K562 (cell line): Measurements from ENCODE around the gene IGFALS. TPM values are rescaled to one million over a fixed set of nuclear protein-coding genes. Genes with fewer than 3 reads are reported as not detected.
A peak's percentile ranks its signal among the peaks of the same experiment; 100 is the strongest.

Experiments used
- ATAC-seq: fragments of 200-7000 bp; cut with Tn5 transposase; 3 replicates; pipeline ENCODE4 v1.9.1; 2020; ENCODE audit warnings: moderate library complexity
- BruUV-seq: library from RNA; stranded (reverse); fragments of 400-500 nt; replicated peaks from 2 replicates; lab custom pipeline; 2021; lab: Mats Ljungman, UMichigan
- CTCF ChIA-PET: fragments of 300-600 bp; formaldehyde crosslinking; extraction: SDS; loops from one replicate; lab custom pipeline; 2021; ENCODE audit warnings: low intra/inter-chr PET ratio; lab: Yijun Ruan, JAX
- POLR2A ChIA-PET: fragments of 300-600, 350-650 bp; sonication (Branson Sonifier 250); formaldehyde crosslinking; extraction: SDS; loops from one replicate; lab custom pipeline; 2021; ENCODE audit warnings: antibody characterized with exemption, inconsistent platforms; lab: Yijun Ruan, JAX
- DNase-seq, 4 experiments: peaks; one replicate each; pipeline versions ENCODE4 v3.0.0 to v3.0.0-alpha.2; 2011 to 2018; ENCODE audit warnings: low spot score in 3 of 4, mixed read lengths in 3 of 4; ENCODE audit errors: extremely low read depth in 1 of 4
- FAIRE-seq: peaks from 2 replicates; lab custom pipeline; 2011; peaks lifted over from hg19 to GRCh38; lab: Jason Lieb, UNC
- H2AFZ ChIP-seq: 2 replicates; pipeline ENCODE4 v1.6.0; 2011; ENCODE audit warnings: low read depth, low read length, control low read depth, inconsistent platforms
- H3K27ac ChIP-seq: fragments of 200-600 bp; 3 replicates; pipeline ENCODE4 v1.8.0; 2011; ENCODE audit warnings: low read depth, mild to moderate bottlenecking, control low read depth, inconsistent platforms, low read length, moderate library complexity, mixed read lengths; ENCODE audit errors: extremely low read depth
- H3K27me3 ChIP-seq, 2 experiments: fragments of 300-600 bp in 1 of 2; 2 replicates in 1 of 2; 3 replicates in 1 of 2; pipeline versions ENCODE4 v1.6.0 to v1.8.0; 2011; ENCODE audit warnings: inconsistent platforms in 2 of 2, low read length in 2 of 2, mild to moderate bottlenecking in 1 of 2, mixed read lengths in 1 of 2, moderate library complexity in 1 of 2; ENCODE audit not compliant: control insufficient read depth in 2 of 2, insufficient read depth in 2 of 2
- H3K36me3 ChIP-seq: fragments of 300-600 bp; 3 replicates; pipeline ENCODE4 v1.8.0; 2011; ENCODE audit warnings: mild to moderate bottlenecking, low read length, inconsistent platforms; ENCODE audit not compliant: control insufficient read depth, insufficient read depth
- H3K4me1 ChIP-seq, 2 experiments: fragments of 200-600 bp in 1 of 2; replicated peaks in 1 of 2; 2 replicates in 1 of 2; 3 replicates in 1 of 2; pipeline versions ENCODE4 v1.5.1 to v1.8.0; 2011; ENCODE audit warnings: inconsistent platforms in 2 of 2, low read length in 2 of 2, mild to moderate bottlenecking in 1 of 2, mixed read lengths in 1 of 2, moderate library complexity in 1 of 2; ENCODE audit not compliant: control insufficient read depth in 2 of 2, insufficient read depth in 2 of 2
- H3K4me2 ChIP-seq: 2 replicates; pipeline ENCODE4 v1.6.1; 2011; ENCODE audit warnings: low read length, control low read depth, inconsistent platforms, mixed read lengths; ENCODE audit not compliant: insufficient read depth
- H3K4me3 ChIP-seq: fragments of 200-600 bp; sonication (generic), shearing (Covaris generic); 2 replicates; pipeline ENCODE4 v1.5.1; 2016; ENCODE audit warnings: control low read depth, inconsistent platforms
- H3K79me2 ChIP-seq: fragments of 200-600 bp; 3 replicates; pipeline ENCODE4 v1.8.0; 2011; ENCODE audit warnings: low read length, inconsistent platforms; ENCODE audit not compliant: control insufficient read depth, insufficient read depth
- H3K9ac ChIP-seq, 2 experiments: 2 replicates each; pipeline versions ENCODE4 v1.6.0 to v1.6.1; 2011; ENCODE audit warnings: low read depth in 2 of 2, low read length in 2 of 2, control low read depth in 1 of 2, inconsistent platforms in 1 of 2, mild to moderate bottlenecking in 1 of 2, mixed read lengths in 1 of 2; ENCODE audit not compliant: insufficient read depth in 1 of 2
- H3K9me1 ChIP-seq: one replicate; pipeline ENCODE4 v1.6.0; 2011; ENCODE audit warnings: inconsistent platforms, mild to moderate bottlenecking, low read length, moderate library complexity; ENCODE audit not compliant: control insufficient read depth, insufficient read depth
- H3K9me3 ChIP-seq: replicated peaks from 2 replicates; pipeline ENCODE4 v1.5.1; 2011; ENCODE audit warnings: low read depth, low read length, inconsistent platforms; ENCODE audit not compliant: control insufficient read depth, insufficient read depth
- H4K20me1 ChIP-seq: replicated peaks from 2 replicates; pipeline ENCODE4 v1.6.1; 2011; ENCODE audit warnings: low read length, inconsistent platforms, mixed read lengths; ENCODE audit not compliant: control insufficient read depth, insufficient read depth
- AFF1 ChIP-seq, 2 experiments: fragments of 450-650 bp; IDR thresholded peaks; 2 replicates each; pipeline ENCODE4 v1.6.1; 2018; ENCODE audit warnings: mild to moderate bottlenecking in 2 of 2, low read depth in 1 of 2; ENCODE audit not compliant: partially characterized antibody in 2 of 2
- HNRNPH1 ChIP-seq: fragments of 200-400 bp; formaldehyde crosslinking; optimal IDR thresholded peaks from 2 replicates; pipeline ENCODE3; 2017; ENCODE audit warnings: low read depth, mild to moderate bottlenecking, low read length, moderate library complexity
- RBFOX2 ChIP-seq: fragments of 200-400 bp; formaldehyde crosslinking; IDR thresholded peaks from 2 replicates; pipeline ENCODE4 v1.6.1; 2017; ENCODE audit warnings: low read depth, mild to moderate bottlenecking, low read length, moderate library complexity
- SPI1 ChIP-seq: IDR thresholded peaks from 2 replicates; pipeline ENCODE4 v1.6.1; 2011; ENCODE audit warnings: low read depth, low read length, control low read depth, borderline replicate concordance
- ZBTB1 ChIP-seq: sonication (generic); formaldehyde crosslinking; IDR thresholded peaks from 2 replicates; pipeline ENCODE4 v1.8.1; 2023; ENCODE audit warnings: missing genetic modification reagents, low read depth, mild to moderate bottlenecking, borderline replicate concordance
- ZC3H8 ChIP-seq: fragments of 450-650 bp; IDR thresholded peaks from 2 replicates; pipeline ENCODE4 v1.6.1; 2017
- ZNF263 ChIP-seq: sonication (generic); formaldehyde crosslinking; IDR thresholded peaks from 2 replicates; pipeline ENCODE4 v1.8.0; 2022; ENCODE audit warnings: mild to moderate bottlenecking, missing genetic modification reagents, borderline replicate concordance
- WGBS: fragments of 100-300 bp; shearing (Covaris generic); methylation state at CpG from one replicate; pipeline ENCODE4 v1.1.6; 2016; ENCODE audit warnings: low coverage, mixed read lengths; ENCODE audit not compliant: insufficient coverage; ENCODE audit errors: missing lambda C conversion rate; 5-methylcytosine and 5-hydroxymethylcytosine counted together
- in situ Hi-C: fragments of 300-500 bp; cut with MboI; formaldehyde crosslinking; loops from 4 replicates; pipeline ENCODE4 v1.15.0; 2018; ENCODE audit warnings: inconsistent platforms, mixed read lengths
- intact Hi-C: fragments of 100-400 bp; cut with micrococcal nuclease; formaldehyde crosslinking; loops from 2 replicates; pipeline ENCODE4 v1.14.2; 2022
- polyA plus RNA-seq, 8 experiments: library from polyadenylated mRNA; depleted of rRNA in 4 of 8; stranded (reverse) in 5 of 8; unstranded in 3 of 8; fragments of >200 nt; fragmentation: Nextera tagmentation in 2 of 8; fragmentation: Illumina TruSeq in 1 of 8; extraction: Ambion mirVana in 2 of 8; extraction: Trizol in 1 of 8; gene quantifications; 2 replicates each; pipeline versions ENCODE4 v1.2.1 to v1.2.3, GENCODE V29; 2011 to 2014; ENCODE audit warnings: inconsistent platforms in 1 of 8, missing spikeins in 1 of 8
- total RNA-seq, 7 experiments: library from RNA; depleted of rRNA in 6 of 7; stranded (reverse); fragments of >200 nt in 6 of 7; fragmentation: Illumina TruSeq in 2 of 7; extraction: Trizol in 2 of 7; gene quantifications; 2 replicates each; pipeline versions ENCODE4 v1.2.1 to v1.2.3, GENCODE V29; 2011 to 2021; ENCODE audit warnings: low replicate concordance in 1 of 7

IGFALS gene
- total and polyA plus RNA-seq, 9 of the 15 experiments (the other 6 are each of a cell fraction or from before 2014, with no cell fraction given), result not detected

DNA sequence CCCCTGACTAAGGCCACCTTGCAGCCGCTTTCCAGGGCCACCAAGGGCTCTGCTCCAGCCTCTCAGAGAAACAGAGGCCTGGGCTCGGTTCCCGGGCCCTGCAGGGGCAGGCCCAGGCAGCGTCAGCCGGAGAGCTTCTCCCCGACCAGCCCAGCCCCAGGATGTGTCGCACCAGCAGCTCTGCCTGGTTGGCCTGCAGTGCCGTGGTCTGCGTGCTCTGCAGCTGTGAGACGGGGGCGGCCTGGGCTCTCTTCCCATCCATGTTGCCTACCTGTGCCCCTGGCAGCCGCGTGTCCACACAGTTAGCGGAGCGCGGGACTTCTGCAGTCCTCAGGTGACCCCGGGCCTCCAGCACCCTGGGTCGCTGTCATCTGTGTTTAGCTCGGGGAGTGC lies 4.8 kb downstream of the IGFALS start:
- no peak overlapping the region for H3K4me3 ChIP-seq
- H3K4me2 ChIP-seq, result no peak overlapping the region
- no peaks in the 10 kb centered on the region for H3K27me3 ChIP-seq
- H3K9me3 ChIP-seq, result no peaks in the 10 kb centered on the region
- CTCF ChIA-PET, result no interaction called here
- H2AFZ ChIP-seq, result no peak overlapping the region
- no TSS peak for BruUV-seq
- no peak overlapping the region; a peak in 1 of 4 replicates for H3K9ac ChIP-seq
- intact Hi-C loops (no loop called here), in situ Hi-C loops (no loop called here)
- H3K36me3 ChIP-seq, result peaks cover 59% of the 10 kb centered on the region; the same call in 1 of the 3 replicates
- WGBS, result 89% methylated on average over 15 of the region's 19 CpGs
- H3K79me2 ChIP-seq, result peaks cover 36% of the 10 kb centered on the region
- no peak for FAIRE-seq
- no peaks in the 10 kb centered on the region; the same call in 1 of the 2 replicates for H4K20me1 ChIP-seq
- TF ChIP-seq HNRNPH1, result no peak
- TF ChIP-seq RBFOX2, result 0 out of 2 replicates have a peak, but pooled peaks have one; percentile 10
- DNase-seq, result no peak
- H3K27ac ChIP-seq, result no peak overlapping the region
- no peaks in the 10 kb centered on the region for H3K9me1 ChIP-seq
- no peak for ATAC-seq
- POLR2A ChIA-PET, result interaction anchor here (0.6 kb wide), 1 partner anchor 16 kb away, joined by 3 read pairs; the partner anchor contains the start of genes EME2 and MRPS34
- peaks cover 2 to 82% of the 10 kb centered on the region in 2 experiments; a peak in 3 of 5 replicates for H3K4me1 ChIP-seq

DNA sequence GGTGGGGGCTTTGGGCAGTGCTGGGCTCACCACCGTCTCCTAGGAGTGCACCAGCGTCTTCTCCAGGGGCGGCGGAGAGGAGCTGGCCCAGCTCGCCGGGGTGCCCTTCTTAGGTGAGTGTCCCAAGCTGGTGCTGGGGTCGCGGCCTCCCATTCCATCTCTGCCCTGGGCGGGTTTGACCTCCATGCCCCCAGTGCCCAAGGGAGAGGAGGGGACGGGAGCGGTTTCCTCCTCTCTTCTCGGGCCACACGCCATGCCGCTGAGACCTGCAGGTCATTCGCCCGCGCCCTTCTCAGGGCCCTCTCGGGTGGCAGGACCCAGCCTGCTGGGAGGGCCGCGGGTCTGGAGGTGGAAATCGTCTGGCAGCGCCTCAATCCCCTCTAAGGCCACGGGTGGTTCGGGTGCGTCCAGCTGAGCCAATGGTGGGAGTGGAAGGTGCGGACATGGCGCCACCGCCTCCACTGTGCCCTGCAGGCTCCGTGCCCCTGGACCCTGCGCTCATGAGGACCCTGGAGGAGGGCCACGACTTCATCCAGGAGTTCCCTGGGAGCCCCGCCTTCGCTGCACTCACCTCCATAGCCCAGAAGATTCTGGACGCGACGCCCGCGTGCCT lies 5.3 kb downstream of the IGFALS start:
- intact Hi-C loops (no loop called here), in situ Hi-C loops (no loop called here)
- Histone ChIP-seq H3K36me3 (peaks cover 59% of the 10 kb centered on the region; the same call in 1 of the 3 replicates), H3K27ac (no peak overlapping the region), H3K4me3 (no peak overlapping the region), H3K9me3 (no peaks in the 10 kb centered on the region), H3K9ac (no peak overlapping the region; a peak in 1 of 4 replicates), H3K4me1 (peaks cover 2 to 82% of the 10 kb centered on the region in 2 experiments; a peak in 3 of 5 replicates), H2AFZ (no peak overlapping the region), H3K79me2 (peaks cover 40% of the 10 kb centered on the region), H3K4me2 (no peak overlapping the region), H4K20me1 (no peaks in the 10 kb centered on the region; the same call in 1 of the 2 replicates), H3K9me1 (no peaks in the 10 kb centered on the region), H3K27me3 (no peaks in the 10 kb centered on the region)
- WGBS, result 97% methylated on average over 22 of the region's 38 CpGs
- ChIA-PET CTCF (interaction anchor here (0.6 kb wide), 1 partner anchor 549 kb away, joined by 3 read pairs; no protein-coding TSS in a partner anchor), POLR2A (interaction anchor here (0.6 kb wide), 1 partner anchor 16 kb away, joined by 3 read pairs; the partner anchor contains the start of genes EME2 and MRPS34)
- no TSS peak for BruUV-seq
- no peak for ATAC-seq
- FAIRE-seq, result no peak
- TF ChIP-seq ZNF263 (CRISPR knock-in tag) (no peak), RBFOX2 (0 out of 2 replicates have a peak, but pooled peaks have one; percentile 16), SPI1 (no peak), ZBTB1 (CRISPR knock-in tag) (no peak), AFF1 (IDR thresholded peaks at IDR 0.05; ENCODE audit: low read depth in 1 of 2, partially characterized antibody in 2 of 2) (no peak), ZC3H8 (no peak)
- DNase-seq, result no peak
